GM10847 (cell line): Measurements from ENCODE around the gene HDAC4.

Source experiments
- POLR2A ChIP-seq: IDR thresholded peaks from 2 replicates; pipeline ENCODE4 v1.6.1; 2011; ENCODE audit not compliant: insufficient read length; ENCODE audit errors: extremely low read depth

Gene HDAC4

GRCh38 chr2:239106314-239106908 is 294.4 kb downstream of the HDAC4 start:
- no peak for TF ChIP-seq POLR2A

- no peak for TF ChIP-seq POLR2A
Measured at GRCh38 chr2:239105234-239105633, 295.6 kb downstream of the HDAC4 start.

GRCh38 chr2:239104800-239105199 is 296.0 kb downstream of the HDAC4 start:
- no peak for TF ChIP-seq POLR2A

DNA sequence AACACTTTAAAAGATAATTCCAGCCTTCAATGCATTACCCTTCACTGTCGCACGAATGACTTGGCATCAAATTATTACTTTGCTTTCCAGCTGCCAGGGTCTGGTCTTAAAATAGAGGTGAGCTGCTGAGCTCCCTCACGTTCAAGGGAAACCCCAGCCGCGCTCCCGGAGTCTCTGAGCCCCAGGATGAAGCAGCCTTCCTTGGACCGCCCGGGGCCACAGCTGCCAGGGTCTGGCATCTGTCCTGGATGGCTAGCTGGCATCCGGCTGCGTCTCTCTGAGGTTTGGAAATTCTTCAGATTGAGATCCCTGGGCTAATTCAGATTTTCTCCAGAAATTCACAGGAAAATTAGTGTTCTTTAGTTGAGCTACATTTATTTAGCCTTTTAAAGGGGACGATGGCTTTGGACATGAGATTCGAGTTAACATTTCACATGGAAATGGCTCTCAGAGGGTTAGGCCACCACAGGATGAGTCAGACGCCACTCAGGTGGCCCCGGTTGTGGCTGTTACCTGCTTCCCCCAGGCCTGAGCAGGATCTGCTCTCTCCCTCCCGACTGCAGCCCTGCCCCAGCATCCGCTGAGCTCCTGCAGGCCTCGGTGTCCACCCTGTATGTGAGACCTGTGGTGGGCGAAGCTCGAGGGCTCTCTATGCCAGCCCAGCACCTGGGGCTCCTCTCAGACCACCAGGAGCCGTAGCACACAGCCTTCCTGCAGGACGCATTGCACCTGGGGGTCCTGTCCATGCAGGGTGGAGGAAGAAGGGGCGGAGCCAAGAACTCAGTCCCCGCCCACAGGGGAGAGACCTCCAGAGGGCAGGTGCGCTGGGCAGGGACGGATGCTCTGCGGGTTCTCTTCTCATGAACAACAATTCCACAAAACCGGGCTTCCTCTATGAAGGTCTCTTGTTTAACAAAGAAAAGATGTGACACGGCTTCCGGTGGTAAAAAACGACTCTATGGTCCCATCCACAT is 297.4 kb downstream of the HDAC4 start:
- TF ChIP-seq POLR2A = no peak

DNA sequence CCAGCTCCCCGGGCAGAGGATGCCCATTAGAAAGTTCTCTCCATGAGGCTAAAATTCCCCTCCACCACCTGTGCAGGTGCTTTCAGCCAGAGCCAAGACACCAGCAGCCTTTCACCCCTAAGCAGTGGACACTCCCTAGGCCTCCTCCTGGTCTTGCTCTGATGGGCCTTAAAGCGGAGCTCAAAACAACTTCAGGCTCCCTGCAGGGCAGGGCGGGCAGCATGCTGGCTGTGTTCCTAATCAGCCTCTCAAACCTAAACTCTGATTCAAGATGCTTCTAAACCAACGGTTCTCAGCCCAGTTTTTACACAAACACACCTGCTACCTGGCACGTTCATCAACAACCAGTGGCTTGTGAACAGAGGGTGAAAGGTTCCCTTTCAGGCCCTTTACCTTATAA is 298.6 kb downstream of the HDAC4 start:
- TF ChIP-seq POLR2A = no peak

GRCh38 chr2:239101807-239102206 is 299.0 kb downstream of the HDAC4 start:
- TF ChIP-seq POLR2A = no peak

GRCh38 chr2:239101071-239101470 is 299.7 kb downstream of the HDAC4 start:
- TF ChIP-seq POLR2A = no peak

GRCh38 chr2:239099474-239099873 is 301.3 kb downstream of the HDAC4 start:
- TF ChIP-seq POLR2A = no peak

GRCh38 chr2:239098288-239098970 is 302.4 kb downstream of the HDAC4 start:
- TF ChIP-seq POLR2A = no peak

GRCh38 chr2:239097428-239097696 is 303.5 kb downstream of the HDAC4 start:
- no peak for TF ChIP-seq POLR2A

DNA sequence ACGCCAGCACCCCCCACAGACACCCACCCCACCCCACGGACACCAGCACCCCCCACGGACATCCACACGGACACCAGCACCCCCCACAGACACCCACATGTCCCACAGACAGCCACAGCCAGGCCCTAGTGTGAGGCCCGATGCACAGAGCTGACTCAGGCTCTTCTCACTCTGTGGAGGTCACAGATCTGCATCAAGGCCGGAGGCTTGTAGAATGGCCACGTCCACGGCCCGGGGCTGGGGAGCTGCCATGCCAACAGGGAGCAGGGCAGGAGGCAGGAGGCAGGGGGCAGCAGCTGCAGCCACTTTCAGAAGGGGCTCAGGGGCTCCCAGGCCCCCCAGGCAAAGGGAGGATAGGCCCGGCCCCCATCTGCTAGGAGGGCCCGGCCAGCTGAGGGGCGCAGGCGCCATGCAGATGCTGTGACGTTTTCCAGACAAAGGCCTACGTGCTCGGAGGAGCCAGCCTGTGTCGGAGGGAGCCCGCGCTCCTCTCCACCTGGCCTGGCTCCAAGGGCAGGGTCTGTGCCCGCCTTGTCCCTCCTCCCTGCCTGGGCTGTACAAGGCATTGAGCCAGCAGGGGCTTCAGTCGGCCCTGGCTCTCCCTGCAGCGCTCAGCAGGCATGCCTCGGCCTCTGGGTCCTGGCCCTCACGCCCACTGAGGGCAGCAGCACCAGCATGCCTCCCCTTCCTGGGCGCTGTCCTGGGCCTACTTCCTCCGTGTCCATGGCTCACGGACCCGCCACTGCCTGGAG is 304.0 kb downstream of the HDAC4 start:
- TF ChIP-seq POLR2A = no peak

DNA sequence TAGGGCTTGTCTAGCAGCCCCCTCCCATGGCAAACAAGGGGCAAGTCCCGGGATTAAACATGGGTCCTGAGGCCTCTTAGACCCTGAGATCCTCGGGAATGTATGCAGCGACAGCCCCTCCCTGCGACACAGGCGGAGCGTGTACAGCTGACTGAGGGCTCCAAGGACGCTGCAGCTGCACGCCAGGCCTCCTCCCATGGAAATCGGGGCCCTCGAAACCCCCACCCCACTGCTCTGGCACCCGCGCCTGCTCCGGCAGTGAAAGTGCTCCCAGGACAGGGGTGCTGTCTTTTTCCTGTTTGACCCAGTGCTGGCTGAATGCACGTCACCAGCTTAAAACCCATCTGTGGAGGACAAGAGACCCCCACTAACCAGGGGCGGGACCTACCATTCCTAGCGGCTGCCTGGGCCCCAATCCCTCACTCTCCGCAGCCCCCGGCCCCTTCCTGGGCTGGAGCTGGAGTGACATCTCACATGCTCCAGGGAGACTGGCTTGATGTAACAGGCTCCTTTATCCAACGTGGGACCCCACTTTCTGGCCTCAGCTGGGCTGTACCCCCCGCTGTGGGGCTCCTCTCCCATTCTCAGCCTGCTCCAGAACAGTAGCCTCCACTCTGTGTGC is 305.2 kb downstream of the HDAC4 start:
- no peak for TF ChIP-seq POLR2A

GRCh38 chr2:239094867-239095266 is 306.0 kb downstream of the HDAC4 start:
- no peak for TF ChIP-seq POLR2A

GRCh38 chr2:239093952-239094351 is 306.9 kb downstream of the HDAC4 start:
- no peak for TF ChIP-seq POLR2A

- TF ChIP-seq POLR2A = no peak
Measured at GRCh38 chr2:239093542-239093941, 307.3 kb downstream of the HDAC4 start.
